ENCODE measurements around the gene KIF7.

Gene KIF7

DNA sequence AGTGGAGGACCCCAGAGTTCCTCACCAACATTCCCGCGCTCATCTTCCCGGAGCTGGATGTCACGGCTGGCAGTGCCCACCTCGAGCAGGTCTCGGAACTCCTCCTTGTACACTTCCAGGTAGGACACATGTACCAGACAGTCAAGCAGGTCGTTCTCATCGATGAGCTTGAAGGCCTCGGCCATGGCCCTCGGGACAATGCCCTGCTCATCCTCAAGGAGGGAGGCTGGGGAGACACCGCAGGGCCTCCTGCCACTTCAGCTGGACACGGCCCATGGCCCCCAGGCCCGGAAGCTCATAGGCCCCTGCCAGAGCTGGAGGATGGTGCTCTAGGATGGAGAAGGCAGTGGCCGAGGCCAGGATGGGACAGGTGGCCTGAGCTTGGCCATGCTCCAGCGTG lies 5.6 kb downstream of the KIF7 start:
- no peak for DNase-seq (ENCODE audit: low read depth)
- H3K4me3 ChIP-seq (ENCODE audit: low read depth, low read length): no peak overlapping the region

- no peak overlapping the region for H3K4me3 ChIP-seq (ENCODE audit: low read depth, low read length)
- DNase-seq (ENCODE audit: low read depth): no peak
Measured at GRCh38 chr15:89649013-89649625, 6.1 kb downstream of the KIF7 start.

DNA sequence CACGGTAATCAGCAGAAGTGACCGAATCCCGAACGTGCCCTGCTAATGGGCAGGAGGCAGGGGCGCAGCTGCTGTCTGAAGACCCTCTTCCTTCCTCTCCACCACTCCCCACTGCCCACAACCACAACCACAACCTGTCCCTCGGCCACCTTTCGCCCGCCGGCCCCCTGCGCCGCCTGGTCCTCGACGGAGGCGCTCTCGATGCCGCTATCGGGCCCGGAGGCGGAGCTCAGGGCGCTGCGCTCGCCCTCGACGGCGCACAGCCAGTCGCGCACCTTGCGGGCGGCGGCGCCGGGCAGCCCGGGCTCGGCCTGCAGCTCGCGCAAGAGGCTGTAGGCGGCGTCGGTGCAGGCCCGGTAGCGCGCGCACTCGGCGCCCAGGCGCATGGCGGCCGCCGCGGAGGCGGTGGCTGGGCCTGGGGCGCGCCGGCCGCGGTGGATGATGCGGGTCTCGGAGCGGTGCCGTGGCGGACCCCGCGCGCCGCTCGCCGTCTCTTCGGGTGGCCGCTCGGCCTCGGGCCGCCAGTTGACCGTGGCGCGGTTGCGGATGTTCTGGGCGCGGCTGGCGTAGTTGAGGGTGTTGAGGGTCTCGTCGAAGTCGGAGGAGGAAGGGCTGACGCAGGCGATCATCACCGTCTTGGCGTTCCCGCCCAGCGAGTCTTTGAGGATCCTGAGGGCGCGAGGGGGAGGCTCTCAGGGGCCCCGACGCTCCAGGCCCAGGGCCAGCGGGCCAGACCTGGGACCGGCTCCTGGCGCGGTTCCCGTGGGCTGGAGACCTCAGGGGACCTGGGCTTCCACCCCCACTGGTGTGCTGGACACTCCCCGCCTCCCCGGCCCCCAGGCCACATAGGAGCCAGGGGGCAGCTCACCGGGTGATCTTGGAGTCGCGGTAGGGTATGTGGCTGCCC lies 6.9 kb downstream of the KIF7 start:
- no peak for DNase-seq (ENCODE audit: low read depth)
- no peak overlapping the region for H3K4me3 ChIP-seq (ENCODE audit: low read depth, low read length)

DNA sequence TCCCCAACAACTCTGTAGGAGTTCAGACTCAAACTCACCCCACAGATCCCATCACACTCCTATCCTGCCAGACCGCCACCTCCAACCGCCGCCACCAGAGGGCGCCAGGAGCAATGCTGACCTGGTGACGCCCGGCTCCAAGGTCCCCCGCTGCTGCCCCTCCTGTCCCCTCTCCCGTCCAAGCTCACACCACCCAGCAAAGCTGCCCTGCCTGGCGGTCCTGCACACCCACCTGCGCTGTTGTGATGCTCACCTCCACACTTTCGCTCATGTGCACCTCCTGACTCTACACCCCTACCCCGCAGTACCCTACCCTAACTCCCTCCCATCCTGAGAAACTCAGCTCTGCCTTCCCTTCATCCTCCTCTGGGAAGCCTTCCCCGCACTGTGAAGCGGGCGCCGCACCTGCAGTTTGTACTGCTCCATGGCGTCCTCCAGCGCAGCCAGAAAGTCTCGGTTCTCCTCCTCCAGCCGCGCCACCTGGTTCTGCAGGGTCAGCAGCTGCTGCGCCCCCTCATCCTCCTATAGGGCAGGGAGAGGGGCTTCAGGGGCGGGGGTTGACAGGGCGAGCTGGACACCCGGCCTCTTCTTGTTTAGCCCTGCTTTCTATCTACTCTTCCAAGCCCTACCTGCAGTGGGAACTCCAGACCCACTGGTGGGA lies 7.9 kb downstream of the KIF7 start:
- DNase-seq (ENCODE audit: low read depth): no peak
- H3K4me3 ChIP-seq (ENCODE audit: low read depth, low read length): no peak overlapping the region

DNA sequence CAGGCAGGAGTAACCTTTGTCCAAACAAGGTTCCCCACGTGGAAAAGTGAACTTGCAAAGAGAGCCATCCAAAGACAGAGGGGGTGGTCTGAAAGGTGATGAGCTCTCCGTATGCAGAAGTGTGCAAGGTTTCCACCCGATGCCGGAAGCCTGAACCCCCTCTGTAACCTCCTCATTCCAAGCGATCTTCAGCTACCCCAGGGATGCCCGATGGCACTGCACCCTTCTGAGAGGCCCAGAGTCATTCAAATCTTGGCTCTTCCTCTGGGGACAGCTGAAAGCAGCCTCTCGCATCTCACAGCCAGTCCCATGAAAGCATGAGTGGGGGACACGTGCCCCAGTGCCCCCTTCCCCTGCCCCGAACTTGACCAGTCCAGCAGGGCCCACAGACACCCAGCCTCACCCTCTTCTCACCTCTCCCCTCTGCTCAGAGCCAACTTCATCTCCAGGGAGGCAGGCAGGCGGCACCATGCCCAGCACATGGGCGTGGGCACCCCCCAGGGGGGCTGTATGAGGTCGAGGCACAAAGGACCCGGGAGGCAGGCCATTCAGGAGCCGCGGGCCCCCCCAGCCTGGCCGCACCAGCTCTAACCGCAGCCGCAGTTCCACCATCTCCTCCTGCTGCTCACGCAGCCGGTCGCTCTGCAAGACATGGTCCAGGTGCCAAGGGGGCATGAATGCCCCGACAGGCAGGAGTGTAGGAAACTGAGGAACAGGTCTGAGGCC lies 8.7 kb downstream of the KIF7 start:
- no peak for DNase-seq (ENCODE audit: low read depth)
- no peak overlapping the region for H3K4me3 ChIP-seq (ENCODE audit: low read depth, low read length)

DNA sequence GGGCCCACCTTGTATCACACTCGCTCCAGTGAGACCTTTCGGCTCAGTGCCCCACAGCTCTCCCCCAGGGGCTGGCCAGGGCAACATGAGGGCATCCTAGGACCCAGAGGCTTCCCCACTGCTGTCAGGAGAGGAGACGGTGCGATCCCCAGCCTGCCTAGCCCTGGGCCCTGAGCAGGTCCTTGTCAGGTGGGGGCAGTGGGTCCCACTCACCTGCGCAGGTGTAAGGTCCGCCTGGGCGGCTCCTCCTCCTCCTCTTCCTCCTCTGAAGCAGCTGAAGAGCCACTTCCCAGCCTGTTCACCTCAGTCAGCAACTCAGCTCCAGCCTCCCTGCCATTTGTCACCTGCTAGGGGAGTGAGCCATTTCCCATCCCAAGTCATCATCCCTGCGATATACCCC lies 9.6 kb downstream of the KIF7 start:
- DNase-seq (ENCODE audit: low read depth): no peak
- H3K4me3 ChIP-seq (ENCODE audit: low read depth, low read length): no peak overlapping the region

GRCh38 chr15:89642106-89642505 lies 13.2 kb downstream of the KIF7 start:
- DNase-seq (ENCODE audit: low read depth): no peak
- H3K4me3 ChIP-seq (ENCODE audit: low read depth, low read length): no peak overlapping the region

GRCh38 chr15:89641053-89641452 lies 14.2 kb downstream of the KIF7 start:
- DNase-seq (ENCODE audit: low read depth): no peak
- no peak overlapping the region for H3K4me3 ChIP-seq (ENCODE audit: low read depth, low read length)

DNA sequence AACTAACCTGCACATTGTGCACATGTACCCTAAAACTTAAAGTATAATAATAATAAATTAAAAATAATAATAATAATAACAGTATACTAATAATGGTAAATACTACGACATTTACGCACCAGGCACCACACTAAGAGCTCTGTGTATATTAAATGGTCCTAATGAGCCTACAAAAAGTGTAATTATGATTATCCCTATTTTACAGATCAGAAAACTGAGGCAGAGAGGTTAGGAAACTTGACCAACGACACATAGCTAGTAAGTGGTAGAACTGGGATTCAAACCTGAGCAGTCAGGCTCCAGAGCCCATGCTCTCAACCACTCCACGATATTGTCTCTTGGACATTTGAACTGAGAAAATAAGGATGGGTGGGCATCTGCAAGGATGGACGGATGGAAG lies 15.0 kb downstream of the KIF7 start:
- DNase-seq (ENCODE audit: low read depth): no peak
- no peak overlapping the region for H3K4me3 ChIP-seq (ENCODE audit: low read depth, low read length)

- no peak overlapping the region for H3K4me3 ChIP-seq (ENCODE audit: low read depth, low read length)
- DNase-seq (ENCODE audit: low read depth): no peak
Measured at GRCh38 chr15:89633585-89633984, 21.7 kb downstream of the KIF7 start.

DNA sequence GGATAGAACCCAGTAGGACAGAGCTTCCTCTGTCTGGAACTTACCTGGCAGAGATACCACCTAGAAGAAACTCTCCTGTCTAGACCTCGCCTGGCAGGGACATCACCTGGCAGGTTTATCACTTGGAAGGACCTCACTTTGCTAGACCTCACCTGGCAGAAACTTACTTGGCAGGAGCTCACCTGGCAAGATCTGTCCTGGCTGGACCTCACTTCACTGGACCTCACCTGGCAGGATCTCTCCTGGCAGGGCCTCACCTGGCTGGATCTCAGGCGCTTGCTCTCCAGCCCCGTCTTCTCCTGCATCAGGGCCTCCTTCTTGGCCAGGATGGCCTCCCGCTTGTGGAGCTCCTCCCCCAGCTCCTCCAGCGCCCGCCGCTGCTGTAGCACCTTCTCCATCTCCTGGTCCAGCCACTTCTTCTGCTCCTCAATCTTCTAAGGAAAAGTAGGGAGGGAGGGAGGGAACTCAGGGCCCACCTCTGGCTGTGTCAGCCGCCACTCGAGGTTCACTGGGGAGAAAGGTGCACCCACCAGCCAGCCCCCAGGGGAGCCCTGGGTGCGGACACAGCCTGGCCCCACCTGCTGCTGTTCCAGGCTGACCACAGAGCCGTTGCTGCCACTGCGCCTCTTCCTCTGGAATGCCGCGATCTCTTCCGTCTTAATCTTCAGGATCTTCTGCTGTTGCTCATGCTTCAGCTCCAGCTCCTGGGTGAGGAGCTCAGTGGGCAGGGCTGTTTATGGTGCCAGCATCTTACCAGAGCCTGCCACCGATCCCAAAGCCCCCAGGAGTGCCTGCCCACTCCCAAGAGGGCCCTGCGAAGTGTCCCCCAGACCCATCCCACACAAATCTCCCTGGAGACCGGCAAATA lies 22.5 kb downstream of the KIF7 start:
- no peak overlapping the region for H3K4me3 ChIP-seq (ENCODE audit: low read depth, low read length)
- no peak for DNase-seq (ENCODE audit: low read depth)

- H3K4me3 ChIP-seq (ENCODE audit: low read depth, low read length): no peak overlapping the region
- DNase-seq (ENCODE audit: low read depth): no peak
Measured at GRCh38 chr15:89631902-89632264, 23.4 kb downstream of the KIF7 start.

DNA sequence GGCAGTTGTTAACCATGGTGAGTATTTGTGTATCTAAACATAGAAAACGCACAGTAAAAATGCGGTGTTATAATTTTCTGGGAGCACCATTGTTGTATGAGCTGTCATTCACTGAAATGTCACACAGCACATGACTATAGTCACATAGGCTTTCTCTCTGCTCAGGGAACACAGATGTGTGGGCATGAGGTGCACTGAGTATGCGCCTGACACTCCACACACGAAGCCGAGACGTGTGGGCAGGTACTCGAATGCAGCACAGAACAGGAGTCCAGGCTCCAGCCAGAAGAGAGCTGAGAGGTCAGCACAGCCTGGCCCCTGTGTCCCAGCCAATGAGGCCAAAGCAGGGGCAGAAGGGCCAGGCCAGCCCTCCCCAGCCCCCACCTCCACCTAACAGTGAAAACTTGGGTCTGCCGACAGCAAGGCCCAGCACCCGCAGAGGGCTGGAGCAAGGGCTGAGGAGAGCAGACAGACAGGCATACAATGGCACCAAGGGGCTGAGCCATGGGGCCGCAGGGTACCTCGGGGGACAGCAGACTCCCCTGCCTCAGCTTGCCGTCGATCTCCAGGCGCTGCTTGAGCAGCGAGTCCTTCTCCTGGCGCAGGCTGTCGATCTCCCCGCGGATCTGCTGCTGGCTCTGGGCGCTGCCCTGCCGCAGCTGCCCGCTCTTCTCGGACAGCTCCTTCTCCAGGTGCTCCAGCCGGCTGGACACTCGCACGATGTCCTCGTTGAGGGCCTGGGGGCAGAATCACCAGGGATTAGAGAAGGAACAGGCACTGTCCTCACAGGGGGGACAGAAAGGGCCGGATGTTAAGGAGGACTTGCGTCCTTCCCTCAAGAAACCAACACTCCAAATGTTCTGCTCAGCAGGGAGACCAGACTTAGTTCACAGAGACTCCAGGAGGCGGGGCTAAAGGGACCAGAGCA lies 24.0 kb downstream of the KIF7 start:
- no peak overlapping the region for H3K4me3 ChIP-seq (ENCODE audit: low read depth, low read length)
- no peak for DNase-seq (ENCODE audit: low read depth)

GRCh38 chr15:89630260-89630659 lies 25.0 kb downstream of the KIF7 start:
- DNase-seq (ENCODE audit: low read depth): no peak
- no peak overlapping the region for H3K4me3 ChIP-seq (ENCODE audit: low read depth, low read length)

- DNase-seq (ENCODE audit: low read depth): no peak
- no peak overlapping the region for H3K4me3 ChIP-seq (ENCODE audit: low read depth, low read length)
Measured at GRCh38 chr15:89629829-89630228, 25.4 kb downstream of the KIF7 start.

DNA sequence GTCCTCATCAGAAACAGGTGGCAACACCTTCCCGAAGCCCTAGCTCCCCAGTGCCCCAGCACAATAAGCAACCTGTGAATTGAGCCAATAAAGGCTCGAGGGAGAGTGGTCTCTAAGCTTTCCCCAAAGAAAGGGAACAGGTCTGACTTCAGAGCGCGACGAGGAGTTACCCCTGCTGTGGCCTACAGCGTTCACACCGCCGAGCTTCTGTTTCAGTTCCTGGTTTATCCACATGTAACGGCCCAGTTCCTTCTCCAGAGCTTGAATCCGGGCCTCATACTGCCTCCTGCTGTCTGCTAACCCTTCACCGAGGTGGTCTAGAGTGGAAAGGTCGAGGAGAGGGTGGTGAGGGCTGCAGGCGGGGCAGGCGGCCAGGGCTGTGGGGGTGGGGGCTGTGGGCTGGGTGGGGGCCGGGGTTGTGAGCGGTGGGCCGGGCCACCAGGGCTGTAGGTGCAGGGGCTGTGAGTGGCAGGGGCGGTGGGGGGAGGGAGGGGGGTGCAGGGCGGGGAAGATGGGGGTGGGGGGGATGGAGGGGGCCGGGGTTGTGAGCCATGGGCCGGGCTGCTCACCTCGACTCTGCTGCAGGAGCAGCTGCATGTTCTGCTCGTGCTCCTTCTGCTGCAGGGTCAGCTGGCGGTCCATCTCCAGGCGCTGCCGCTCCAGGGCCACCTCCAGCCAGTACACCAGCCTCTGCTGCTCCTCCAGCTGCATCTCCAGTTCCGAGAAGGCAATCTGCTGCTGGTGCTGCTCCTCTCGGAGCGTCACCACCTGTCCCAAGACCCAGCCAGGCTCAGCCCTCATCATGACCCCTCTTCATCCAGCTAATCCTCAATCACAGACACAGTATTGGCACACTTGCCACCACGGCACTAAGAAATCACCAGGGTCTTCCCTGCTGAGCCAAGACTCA lies 26.2 kb downstream of the KIF7 start:
- no peak overlapping the region for H3K4me3 ChIP-seq (ENCODE audit: low read depth, low read length)
- DNase-seq (ENCODE audit: low read depth): no peak

DNA sequence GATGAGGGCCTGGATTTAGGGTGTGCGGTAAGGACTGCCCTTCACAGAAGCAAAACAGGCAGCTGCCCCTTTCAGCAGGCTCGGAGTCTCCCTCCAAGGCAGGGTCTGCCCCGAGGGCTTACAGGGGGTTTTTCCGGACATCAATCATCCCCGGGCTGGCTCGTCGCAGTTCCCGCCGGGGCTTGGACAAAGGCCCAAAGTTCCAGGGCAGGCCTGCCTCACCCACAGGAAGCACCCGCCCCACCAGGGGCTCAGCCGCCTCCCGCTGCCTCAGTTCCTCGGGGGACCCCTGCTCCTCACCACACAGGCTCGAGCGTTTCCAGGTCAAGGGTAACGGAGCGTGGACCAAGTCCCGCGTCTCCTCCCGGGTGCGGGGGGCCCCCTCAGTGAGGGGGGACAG lies 27.0 kb downstream of the KIF7 start:
- H3K4me3 ChIP-seq (ENCODE audit: low read depth, low read length): no peak overlapping the region
- DNase-seq (ENCODE audit: low read depth): no peak
